ENCODE measurements around the gene MBTD1.
"Not testable (repeated sequence)": the region's sequence is repeated elsewhere in the genome, so short reads cannot be mapped to it uniquely, and the experiment has no call there.

MBTD1 gene

DNA sequence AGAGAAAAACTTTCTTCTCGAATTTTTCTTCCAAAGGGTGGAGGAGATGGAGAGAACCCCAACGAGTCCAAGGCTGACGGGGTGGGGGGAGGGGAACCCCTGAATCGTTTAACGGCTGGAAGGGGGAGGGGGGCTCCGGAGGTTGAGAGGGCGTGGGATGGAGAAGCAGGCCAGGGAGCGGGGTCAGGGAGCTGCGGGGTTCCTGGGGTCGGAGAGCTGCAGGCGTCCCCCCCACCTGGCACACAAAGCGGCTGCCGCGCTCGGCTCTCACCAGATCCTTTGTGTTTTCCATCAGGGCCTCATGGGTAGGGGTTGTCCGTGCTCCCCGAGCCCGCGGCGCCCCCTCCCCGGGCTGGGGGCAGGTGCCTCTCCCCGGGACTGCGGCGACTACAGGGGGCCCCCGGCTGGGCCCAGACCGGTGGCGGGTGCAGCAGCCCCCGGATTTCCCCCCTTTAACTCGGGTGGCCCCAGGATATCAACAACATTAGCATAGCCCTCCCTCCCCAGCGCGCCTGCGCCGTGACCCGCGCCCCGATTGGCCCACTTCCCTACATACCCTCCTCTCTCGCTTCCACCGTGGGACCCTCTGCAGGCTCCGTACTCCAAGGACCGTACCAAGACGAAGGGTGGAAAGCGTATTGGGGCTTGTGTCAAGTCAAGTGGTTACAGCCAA lies at the start of gene MBTD1:
TSS of gene MBTD1 (minus strand) at position 486 of the 673 bp plus-strand sequence. CDS start 34,888 bp downstream, outside the sequence.
- DNase-seq, result peak; percentile 95 to 96

DNA sequence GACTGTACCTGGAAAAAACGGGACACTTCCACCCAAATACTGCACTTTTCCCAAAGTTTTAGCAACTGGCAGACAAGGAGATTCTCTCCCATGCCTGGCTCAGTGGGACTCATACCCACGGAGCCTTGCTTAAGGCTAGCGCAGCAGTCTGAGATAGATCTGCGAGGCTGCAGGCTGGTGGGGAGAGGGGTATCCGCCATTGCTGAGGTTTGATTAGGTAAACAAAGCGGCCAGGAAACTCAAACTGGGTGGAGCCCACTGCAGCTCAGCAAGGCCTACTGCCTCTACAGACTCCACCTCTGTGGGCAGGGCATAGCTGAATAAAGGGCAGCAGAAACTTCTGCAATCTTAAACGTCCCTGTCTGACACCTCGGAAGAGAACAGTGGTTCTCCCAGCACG lies 45.3 kb upstream of the MBTD1 start:
- no peak for DNase-seq

DNA sequence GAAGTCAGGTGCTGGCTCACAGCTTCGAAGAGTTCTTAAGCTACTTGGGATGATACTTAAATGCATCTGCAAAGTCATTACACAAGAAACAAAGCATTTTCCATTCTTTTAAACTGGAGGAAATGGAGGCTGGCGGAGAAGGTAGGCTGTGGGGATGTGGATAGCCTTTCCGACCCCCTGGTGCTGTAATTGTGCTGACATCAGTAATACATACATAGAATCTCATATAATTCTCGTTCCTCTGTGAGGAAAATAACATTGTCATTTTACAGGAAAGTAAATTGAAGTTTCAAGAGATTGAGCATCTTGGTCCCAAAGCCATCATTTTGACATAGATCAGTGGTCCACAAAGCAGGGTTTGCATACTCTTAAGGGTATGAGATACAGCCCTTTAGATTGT lies 40.0 kb upstream of the MBTD1 start:
- DNase-seq, result no peak

DNA sequence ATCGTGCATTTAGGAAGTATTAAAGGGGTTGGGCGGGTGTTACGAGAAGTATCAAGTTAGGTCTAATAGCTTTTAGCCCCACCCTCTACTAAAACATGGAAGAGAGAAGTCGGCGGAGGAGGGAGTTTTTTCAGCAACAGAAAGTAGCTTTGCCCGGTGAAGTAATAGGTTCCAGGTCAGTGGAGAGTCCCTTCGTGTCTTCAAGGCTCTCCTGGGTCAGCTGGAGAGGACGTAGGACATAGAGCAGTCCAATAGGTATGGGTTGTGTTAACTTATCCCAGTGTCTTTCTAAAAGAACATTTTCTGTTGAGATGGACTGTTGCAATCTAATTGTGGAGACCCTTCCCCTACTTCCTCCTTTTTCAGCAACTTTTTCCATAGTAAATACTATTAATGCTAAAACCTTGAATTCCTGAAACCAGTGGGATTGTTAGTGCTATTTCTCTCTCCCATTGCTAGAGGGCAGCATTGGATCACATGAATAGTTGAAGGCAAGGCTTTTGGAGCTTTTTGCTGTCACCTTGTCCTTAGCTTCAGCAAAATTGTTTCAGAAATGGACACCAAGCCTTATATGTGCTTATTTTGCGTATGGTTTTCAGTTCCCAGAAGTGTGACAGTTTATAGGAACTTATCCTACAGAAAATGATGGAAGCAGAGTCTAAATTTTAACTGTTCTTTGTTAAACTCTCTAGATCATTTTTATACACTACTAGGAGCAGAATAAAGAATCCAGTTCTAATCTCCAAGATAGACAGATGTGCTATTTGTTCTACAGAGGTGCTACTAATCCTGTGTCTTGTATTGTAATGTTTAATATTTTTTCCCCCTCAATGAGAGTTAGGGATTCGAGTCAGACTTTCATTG lies 38.9 kb upstream of the MBTD1 start:
- DNase-seq, result peak in 1 of 2 donors; percentile 29

DNA sequence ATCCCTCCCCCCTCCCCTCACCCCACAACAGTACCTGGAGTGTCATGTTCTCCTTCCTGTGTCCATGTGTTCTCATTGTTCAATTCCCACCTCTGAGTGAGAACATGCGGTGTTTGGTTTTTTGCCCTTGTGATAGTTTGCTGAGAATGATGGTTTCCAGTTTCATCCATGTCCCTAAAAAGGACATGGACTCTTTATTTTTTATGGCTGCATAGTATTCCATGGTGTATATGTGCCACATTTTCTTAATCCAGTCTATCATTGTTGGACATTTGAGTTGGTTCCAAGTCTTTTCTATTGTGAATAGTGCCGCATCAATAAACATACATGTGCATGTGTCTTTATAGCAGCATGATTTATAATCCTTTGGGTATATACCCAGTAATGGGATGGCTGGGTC lies 34.5 kb upstream of the MBTD1 start:
- not testable (repeated sequence) for DNase-seq

DNA sequence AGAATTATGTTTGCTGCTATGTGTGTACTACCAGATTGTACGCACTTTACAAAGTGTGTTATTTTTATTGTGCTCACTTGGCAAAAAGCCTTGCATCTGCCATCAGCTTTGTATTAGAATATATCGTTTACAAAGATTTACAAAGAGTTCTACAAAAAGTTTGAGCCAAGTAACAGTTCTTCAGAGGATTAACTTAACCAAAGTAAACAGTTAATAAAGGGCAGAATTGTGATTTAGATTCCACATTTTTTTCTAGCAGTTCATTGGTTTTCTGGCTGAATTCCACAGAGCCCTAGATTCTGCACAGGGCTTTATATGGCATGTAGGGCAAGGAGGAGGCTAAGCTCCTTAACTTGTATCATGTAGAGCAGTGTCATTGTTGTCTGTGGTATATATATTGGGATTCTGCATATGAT lies 29.9 kb upstream of the MBTD1 start:
- no peak for DNase-seq

DNA sequence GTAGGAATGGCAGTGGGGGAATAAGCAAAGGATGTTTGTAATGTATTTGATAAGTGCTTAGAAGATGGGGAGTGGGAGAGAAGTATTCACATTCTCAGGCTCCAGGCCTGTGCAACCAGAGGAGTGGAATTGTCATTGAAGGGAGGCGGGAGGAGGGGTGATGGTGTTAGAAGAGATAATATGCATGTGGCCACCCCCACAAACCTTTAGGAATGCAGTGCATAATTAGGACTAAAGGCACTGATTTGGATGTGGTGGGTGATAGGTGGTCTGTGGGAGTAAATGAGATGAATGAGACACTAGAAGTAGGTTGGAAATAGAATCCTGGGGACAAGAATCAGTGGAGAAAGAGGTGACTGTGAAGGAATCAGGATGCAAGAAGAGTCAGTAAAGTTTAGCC lies 27.6 kb upstream of the MBTD1 start:
- no peak for DNase-seq

DNA sequence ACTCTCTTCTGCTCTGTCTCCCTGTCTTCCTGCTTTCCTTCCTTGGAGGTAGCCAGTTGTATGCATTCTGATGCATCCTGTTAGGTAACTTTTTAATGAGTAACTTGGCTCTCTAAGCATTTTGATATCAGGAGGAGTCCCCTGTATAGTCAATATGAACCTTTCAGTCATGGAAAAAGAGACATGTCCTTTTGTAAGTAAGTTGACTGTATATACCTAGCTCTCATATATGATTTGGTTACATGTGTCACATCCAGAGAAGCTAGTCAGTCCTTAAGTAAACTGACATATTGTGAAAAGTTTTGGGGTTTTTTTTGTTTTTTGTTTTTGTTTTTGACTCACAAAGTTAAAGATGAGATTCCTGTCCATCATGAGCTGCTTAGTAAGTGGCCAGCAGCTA lies 19.3 kb upstream of the MBTD1 start:
- DNase-seq, result no peak

DNA sequence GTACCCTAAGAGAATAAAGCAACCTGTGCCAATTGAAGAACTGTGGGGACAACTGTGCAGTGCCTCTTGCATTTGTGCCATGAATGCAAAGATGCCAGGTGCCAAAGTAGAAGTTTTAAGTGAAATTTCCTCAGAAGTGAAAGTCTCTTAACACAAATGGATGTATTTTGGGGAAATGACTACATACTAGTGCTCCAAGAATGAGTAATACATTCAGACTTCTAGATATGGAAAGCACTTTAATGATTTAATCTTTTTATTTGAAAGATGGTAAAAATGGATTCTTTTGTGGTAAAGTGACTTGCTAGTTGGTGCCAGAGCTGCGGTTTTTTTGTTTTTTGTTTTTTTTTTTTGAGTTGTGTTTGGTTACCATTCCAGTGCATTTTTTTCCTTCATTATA lies 15.5 kb upstream of the MBTD1 start:
- no peak for DNase-seq

DNA sequence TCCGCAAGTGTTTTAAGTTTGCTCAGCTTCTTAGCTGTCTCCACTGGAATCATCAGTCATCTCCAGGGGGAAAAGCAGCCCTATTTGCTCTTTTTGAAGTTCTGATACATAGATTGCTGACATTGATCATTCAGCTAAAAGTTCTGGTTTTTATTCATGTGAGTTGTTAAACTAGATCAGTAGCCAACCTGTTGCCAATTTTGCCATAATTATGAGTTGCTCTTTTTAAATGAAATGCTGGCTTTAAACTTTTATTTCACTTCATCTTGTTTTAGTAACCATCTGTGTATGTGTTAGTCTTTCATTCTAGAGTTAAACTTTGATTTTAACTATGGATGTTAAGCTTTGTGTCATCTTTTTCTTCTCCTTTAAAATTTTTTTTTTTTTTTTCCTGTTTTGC lies 13.0 kb upstream of the MBTD1 start:
- no peak for DNase-seq

DNA sequence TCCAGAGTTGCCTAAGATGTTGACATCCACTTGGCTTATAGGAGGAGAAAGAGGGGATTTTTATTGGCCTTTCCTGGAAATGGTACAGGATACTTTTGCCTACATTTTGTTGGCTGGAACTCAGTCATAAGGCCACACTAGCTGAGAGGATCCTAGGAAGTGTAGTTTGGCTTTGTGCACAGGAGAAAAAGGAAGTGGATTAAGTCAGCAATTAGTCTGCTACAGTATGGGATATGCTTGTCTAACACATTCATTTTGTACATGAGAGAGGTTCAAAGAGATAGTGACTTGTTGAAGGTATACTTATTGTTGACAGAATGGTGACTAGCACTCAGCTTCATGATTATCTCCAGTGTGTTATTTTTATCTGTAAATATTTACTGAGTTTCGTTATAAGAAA lies 10.8 kb upstream of the MBTD1 start:
- DNase-seq, result no peak

DNA sequence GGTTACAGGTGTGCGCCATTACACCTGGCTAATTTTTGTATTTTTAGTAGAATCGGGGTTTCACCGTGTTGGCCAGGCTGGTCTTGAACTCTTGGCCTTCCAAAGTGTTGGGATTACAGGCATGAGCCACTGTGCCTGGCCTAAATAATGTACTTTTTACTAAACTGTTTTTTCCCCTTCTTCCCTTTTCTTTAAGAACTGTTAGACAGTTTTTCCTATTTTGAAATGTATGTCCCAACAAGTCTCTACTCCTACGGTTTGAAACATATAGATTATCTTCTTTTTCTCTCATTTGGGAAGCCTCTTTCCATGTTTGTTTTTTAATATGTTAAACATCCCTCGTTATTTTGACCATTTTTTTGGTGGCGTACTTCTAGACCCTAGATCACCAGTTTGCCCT lies 10.1 kb upstream of the MBTD1 start:
- DNase-seq, result no peak

DNA sequence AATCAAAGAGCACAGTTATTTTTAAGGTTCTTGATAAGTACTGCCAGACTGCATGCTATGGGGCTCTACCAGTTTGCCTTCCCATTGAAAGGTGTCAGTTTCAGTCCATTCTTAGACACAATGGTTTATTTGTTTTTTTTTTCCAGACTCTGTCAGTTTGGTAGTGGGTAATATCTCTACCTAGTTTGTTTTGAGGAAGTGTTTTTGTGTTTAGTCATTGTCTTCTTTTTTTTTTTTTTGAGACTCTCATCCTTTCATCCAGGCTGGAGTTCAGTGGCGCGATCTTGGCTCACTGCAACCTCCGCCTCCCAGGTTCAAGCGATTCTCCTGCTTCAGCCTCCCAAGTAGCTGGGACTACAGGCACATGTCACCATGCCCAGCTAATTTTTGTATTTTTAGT lies 4.6 kb upstream of the MBTD1 start:
- not testable (repeated sequence) for DNase-seq

DNA sequence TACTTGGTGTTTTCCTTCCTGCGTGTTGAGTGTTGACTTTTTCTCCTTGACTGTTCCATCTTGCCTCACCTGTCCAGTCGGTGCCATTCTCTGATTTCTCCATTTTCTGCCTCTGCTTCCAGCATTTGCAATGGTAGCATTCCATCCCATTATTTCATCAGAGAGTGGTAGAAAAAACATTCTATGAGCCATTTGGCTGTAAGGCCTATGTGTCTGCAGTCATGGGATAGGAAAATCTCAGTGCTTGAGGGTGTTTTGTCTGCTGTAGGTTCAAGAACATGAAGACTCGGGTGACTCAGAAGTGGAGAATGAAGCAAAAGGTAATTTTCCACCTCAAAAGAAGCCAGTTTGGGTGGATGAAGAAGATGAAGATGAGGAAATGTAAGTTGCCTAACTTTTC lies 3.2 kb upstream of the MBTD1 start:
- no peak for DNase-seq

DNA sequence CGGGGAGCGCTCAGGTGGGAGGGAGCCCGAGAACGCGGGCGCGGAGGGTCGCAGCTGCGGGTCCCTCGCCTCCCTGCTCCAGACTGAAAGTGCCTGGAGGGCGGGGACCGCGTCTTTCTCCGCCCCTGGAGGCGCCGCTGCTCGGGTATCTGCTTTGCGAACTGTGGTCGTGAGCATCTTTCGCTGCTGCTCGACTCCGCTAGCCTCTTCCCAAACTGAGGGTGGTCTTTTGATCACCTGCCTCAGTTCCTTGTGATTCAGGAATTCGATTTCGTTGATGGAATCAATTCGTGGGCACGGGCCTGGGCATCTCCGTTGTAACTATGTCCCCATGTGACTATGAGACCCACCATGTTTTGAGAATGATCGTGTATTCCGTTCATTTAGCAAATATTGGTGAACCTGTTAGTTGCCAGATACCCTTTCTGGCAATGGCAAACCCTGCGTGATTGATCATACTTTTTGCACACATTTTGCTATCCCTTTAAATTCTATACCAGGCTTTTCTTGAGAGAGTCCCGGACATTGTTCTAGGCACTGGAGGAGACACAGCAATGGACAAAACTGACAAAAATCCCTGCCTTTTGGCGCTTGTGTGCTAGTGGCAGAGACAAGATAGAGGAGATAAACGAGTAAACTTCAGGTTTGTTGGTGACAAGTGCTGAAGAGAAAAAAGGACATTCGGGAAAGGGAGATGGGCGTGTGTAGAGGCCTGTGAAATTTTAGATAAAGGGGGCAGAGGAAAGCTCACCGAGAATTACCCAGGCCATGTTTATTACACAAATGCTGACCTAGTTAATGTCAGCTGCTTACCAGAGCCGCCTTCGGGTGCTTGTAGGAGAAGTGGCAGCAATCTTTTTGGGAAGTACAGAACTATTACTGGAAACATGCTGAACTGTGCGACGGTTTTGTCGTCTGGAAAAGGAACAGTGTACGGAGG lies 1.4 kb upstream of the MBTD1 start:
- no peak for DNase-seq

DNA sequence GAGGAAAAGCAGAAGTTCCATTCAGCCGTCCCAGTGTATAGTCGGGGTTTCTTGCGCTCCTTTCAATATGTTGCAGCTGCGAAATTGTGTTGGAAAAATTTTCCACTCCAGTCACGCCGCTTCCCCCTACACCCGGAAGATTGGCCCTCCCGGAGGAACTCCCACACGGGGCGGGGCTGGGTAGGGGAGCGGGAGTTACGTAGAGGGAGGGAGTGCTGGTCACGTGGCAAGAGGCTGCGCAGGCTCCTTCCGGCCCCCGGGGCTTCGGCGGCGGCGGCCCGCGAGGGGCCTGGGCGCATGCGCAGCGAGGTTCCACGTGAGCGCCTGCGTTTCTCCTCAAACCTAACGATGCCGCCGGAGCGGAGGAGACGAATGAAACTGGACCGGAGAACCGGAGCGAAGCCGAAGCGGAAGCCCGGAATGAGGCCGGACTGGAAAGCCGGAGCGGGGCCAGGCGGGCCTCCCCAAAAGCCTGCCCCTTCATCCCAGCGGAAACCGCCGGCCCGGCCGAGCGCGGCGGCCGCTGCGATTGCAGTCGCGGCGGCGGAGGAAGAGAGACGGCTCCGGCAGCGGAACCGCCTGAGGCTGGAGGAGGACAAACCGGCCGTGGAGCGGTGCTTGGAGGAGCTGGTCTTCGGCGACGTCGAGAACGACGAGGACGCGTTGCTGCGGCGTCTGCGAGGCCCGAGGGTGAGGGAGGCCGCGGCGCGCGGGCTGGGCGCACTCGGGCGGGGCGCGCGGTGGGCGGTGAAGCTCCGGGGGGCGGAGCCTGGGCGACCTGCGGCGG lies 581 bp upstream of the MBTD1 start, which contains the start of gene UTP18:
TSS of gene UTP18 (plus strand) at position 310 of the 787 bp plus-strand sequence. CDS start at position 349, 39 bp downstream.
- peak; percentile 97 to 98 for DNase-seq

DNA sequence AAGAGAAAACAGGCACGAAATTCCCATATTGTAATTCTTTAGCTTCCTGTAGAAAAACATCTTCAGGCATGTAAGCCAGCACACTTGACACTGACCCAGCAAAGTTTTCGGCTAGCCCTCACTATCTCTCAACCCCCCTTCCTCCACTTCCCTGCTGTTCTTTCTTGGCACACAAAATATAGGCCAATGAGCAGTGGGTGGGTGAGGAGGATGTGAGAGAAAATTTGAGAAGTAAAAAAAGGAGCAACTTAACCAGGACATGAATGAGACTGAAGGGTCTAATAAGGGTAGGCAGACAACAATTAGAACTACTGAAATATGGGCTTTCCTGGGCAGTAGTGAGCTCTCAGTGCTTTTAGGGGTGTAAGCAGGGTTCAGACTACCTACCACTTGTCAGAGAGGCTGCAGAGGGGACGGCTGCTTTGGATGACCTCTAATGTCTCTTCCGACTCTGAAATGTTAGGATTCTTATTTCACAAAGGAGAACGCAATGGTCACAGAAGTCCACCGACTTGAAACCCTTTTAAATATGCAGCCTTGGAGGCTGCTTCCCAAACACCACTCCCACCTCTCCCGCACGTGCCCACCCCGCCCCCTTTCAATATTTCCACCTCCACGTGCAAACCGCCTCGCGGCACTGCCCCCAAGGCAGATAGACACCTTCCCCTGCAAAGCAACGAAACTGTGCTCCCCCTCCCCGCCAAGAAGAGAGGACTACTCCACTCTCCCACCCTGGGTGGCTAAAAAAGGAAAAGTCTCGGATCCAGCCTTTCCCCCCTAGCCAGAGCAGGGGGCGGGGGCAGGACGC lies 889 bp downstream of the MBTD1 start:
- peak in 1 of 2 donors; percentile 6 for DNase-seq

DNA sequence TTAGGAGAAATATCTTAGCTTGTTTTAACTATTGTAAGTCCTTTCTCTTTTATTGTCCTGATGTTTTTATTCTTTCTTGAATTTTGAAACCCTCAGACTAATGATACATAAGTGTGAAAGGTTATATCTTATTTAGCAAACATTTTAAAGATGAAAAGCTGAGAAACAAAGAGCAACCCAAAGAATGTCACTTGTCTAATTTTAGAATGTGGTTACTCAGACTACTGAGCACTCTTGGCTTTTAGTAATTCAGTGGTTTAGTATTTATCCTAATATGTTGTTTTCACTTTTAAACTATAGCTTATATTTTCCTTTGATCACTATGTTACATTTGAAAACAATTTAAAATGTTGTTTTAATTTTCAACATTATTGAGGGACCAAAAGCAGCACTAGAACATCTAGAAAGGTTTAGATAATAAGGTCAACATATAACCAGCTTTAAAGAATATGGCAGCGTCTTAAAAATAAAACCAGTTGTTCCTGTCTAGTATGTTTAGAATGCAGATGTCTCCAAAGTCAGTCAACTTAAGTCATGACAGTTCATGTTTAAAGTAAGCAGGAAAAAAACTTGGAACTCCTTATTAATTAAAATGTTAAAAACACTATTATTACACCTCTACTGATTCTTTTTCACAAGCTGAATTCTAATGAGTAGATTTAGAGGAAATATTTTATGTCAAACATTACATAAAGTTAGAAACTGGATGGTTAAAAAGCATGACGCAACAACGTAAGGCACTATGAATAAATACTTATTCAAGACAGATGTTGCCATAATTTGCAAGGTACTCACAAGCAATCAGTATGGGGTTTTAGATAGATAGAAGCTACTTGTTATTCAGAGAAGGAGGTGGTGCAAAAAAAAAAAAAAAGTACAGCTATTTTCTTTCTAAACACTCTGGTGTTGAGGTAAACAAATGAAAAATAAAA lies 2.4 kb downstream of the MBTD1 start:
- DNase-seq, result no peak

DNA sequence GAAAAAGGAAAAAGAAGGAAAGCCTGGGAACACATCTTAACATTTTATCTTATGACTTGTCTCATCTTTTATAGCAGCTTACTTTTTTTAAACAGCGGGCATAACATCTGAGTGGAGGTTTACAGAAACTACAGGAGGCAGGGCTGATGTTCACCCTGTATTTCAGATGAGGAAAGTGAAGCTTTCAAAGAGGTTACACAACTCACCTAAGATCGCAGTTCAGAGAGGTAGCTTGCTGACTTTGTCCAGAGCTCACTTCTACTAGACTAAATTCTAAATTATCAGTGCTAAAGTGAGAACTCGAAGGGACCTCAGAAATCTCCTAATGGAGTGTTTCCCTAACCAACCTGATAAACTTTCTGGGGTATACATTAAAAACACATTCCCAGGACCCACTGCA lies 3.7 kb downstream of the MBTD1 start:
- DNase-seq, result no peak

DNA sequence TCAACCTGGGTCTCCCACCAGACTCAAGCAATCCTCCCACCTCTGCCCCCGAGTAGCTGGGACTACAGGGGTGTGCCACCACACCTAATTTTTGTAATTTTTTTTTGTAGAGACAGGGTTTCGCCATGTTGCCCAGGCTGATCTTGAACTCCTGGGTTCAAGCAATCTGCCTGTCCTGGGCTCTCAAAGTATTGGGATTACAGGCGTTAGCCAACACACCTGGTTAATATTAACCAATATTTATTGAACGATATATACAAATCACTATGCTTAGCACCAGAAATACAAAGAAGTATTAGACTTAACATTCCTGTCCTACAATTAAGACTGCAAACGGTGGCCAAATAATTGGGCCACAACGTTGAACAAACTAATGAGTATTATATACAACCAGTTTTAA lies 4.2 kb downstream of the MBTD1 start:
- no peak for DNase-seq
